ENCODE data around the gene ASPSCR1.

The ASPSCR1 gene

GRCh38 chr17:82029990-82030469, 52.6 kb downstream of the ASPSCR1 start:
- peaks cover under 1 to 1% of the 10 kb centered on the region in 2 donors for H3K36me3 ChIP-seq (ENCODE audit: control insufficient read depth in 2 of 2, insufficient read depth in 2 of 2, low read length in 2 of 2)
- H3K27me3 ChIP-seq (ENCODE audit: control insufficient read depth in 2 of 2, insufficient read depth in 2 of 2, low read length in 2 of 2): no peaks in the 10 kb centered on the region
- no peaks in the 10 kb centered on the region for H3K9me3 ChIP-seq (ENCODE audit: control insufficient read depth in 2 of 2, low read length in 2 of 2)
- no peak overlapping the region for H3K27ac ChIP-seq (ENCODE audit: low read depth in 2 of 2, low read length in 2 of 2)
- peaks cover 8 to 17% of the 10 kb centered on the region in 2 donors for H3K4me1 ChIP-seq (ENCODE audit: control insufficient read depth in 2 of 2, insufficient read depth in 2 of 2, low read length in 2 of 2)
- peak overlapping the region in 1 of 2 donors; percentile 60 for H3K4me3 ChIP-seq (ENCODE audit: low read length in 2 of 2)
- no peak overlapping the region for H3K9ac ChIP-seq (ENCODE audit: low read depth in 1 of 2, low read length in 2 of 2)

GRCh38 chr17:82030470-82031302, 53.3 kb downstream of the ASPSCR1 start:
- H3K9ac ChIP-seq (ENCODE audit: low read depth in 1 of 2, low read length in 2 of 2): peak overlapping the region in 1 of 2 donors; percentile 40
- H3K27me3 ChIP-seq (ENCODE audit: control insufficient read depth in 2 of 2, insufficient read depth in 2 of 2, low read length in 2 of 2): no peaks in the 10 kb centered on the region
- peak overlapping the region; percentile 56 to 60 for H3K4me3 ChIP-seq (ENCODE audit: low read length in 2 of 2)
- H3K36me3 ChIP-seq (ENCODE audit: control insufficient read depth in 2 of 2, insufficient read depth in 2 of 2, low read length in 2 of 2): peaks cover 2 to 4% of the 10 kb centered on the region in 2 donors
- peak overlapping the region; percentile 61 to 72 for H3K27ac ChIP-seq (ENCODE audit: low read depth in 2 of 2, low read length in 2 of 2)
- no peaks in the 10 kb centered on the region for H3K9me3 ChIP-seq (ENCODE audit: control insufficient read depth in 2 of 2, low read length in 2 of 2)
- peaks cover 8 to 17% of the 10 kb centered on the region in 2 donors for H3K4me1 ChIP-seq (ENCODE audit: control insufficient read depth in 2 of 2, insufficient read depth in 2 of 2, low read length in 2 of 2)

GRCh38 chr17:82031303-82031884, 54.0 kb downstream of the ASPSCR1 start, which contains the start of gene RAC3:
TSS of gene RAC3 (plus strand) at chr17:82031678. CDS start at chr17:82031762, 84 bp downstream.
- no peaks in the 10 kb centered on the region for H3K27me3 ChIP-seq (ENCODE audit: control insufficient read depth in 2 of 2, insufficient read depth in 2 of 2, low read length in 2 of 2)
- H3K27ac ChIP-seq (ENCODE audit: low read depth in 2 of 2, low read length in 2 of 2): peak within 1 kb of the TSS; percentile 61 to 72
- H3K4me3 ChIP-seq (ENCODE audit: low read length in 2 of 2): peak within 1 kb of the TSS; percentile 56 to 60

GRCh38 chr17:82031885-82032627, 54.6 kb downstream of the ASPSCR1 start:
- Histone ChIP-seq H3K36me3 (ENCODE audit: control insufficient read depth in 2 of 2, insufficient read depth in 2 of 2, low read length in 2 of 2) (peaks cover 2 to 4% of the 10 kb centered on the region in 2 donors), H3K9ac (ENCODE audit: low read depth in 1 of 2, low read length in 2 of 2) (peak overlapping the region in 1 of 2 donors; percentile 42), H3K9me3 (ENCODE audit: control insufficient read depth in 2 of 2, low read length in 2 of 2) (no peaks in the 10 kb centered on the region), H3K4me1 (ENCODE audit: control insufficient read depth in 2 of 2, insufficient read depth in 2 of 2, low read length in 2 of 2) (peaks cover 18 to 26% of the 10 kb centered on the region in 2 donors), H3K27me3 (ENCODE audit: control insufficient read depth in 2 of 2, insufficient read depth in 2 of 2, low read length in 2 of 2) (no peaks in the 10 kb centered on the region), H3K4me3 (ENCODE audit: low read length in 2 of 2) (no peak overlapping the region), H3K27ac (ENCODE audit: low read depth in 2 of 2, low read length in 2 of 2) (no peak overlapping the region)

More at GRCh38 chr17:82031303-82031884, 54.0 kb downstream of the ASPSCR1 start, which contains the start of gene RAC3:
- Histone ChIP-seq H3K36me3 (ENCODE audit: control insufficient read depth in 2 of 2, insufficient read depth in 2 of 2, low read length in 2 of 2) (peaks cover 2 to 4% of the 10 kb centered on the region in 2 donors), H3K9ac (ENCODE audit: low read depth in 1 of 2, low read length in 2 of 2) (peak within 1 kb of the TSS in 1 of 2 donors; percentile 42), H3K9me3 (ENCODE audit: control insufficient read depth in 2 of 2, low read length in 2 of 2) (no peaks in the 10 kb centered on the region), H3K4me1 (ENCODE audit: control insufficient read depth in 2 of 2, insufficient read depth in 2 of 2, low read length in 2 of 2) (peaks cover 13 to 22% of the 10 kb centered on the region in 2 donors)

GRCh38 chr17:82033359-82034085, 56.1 kb downstream of the ASPSCR1 start:
- H3K27ac ChIP-seq (ENCODE audit: low read depth in 2 of 2, low read length in 2 of 2): no peak overlapping the region
- no peak overlapping the region for H3K9ac ChIP-seq (ENCODE audit: low read depth in 1 of 2, low read length in 2 of 2)
- H3K4me1 ChIP-seq (ENCODE audit: control insufficient read depth in 2 of 2, insufficient read depth in 2 of 2, low read length in 2 of 2): peaks cover 22 to 30% of the 10 kb centered on the region in 2 donors
- H3K27me3 ChIP-seq (ENCODE audit: control insufficient read depth in 2 of 2, insufficient read depth in 2 of 2, low read length in 2 of 2): no peaks in the 10 kb centered on the region
- H3K9me3 ChIP-seq (ENCODE audit: control insufficient read depth in 2 of 2, low read length in 2 of 2): no peaks in the 10 kb centered on the region
- H3K36me3 ChIP-seq (ENCODE audit: control insufficient read depth in 2 of 2, insufficient read depth in 2 of 2, low read length in 2 of 2): peaks cover 2 to 4% of the 10 kb centered on the region in 2 donors
- H3K4me3 ChIP-seq (ENCODE audit: low read length in 2 of 2): no peak overlapping the region

- H3K27ac ChIP-seq (ENCODE audit: low read depth in 2 of 2, low read length in 2 of 2): no peak overlapping the region
Observed at GRCh38 chr17:82034371-82035011, 57.1 kb downstream of the ASPSCR1 start.

GRCh38 chr17:82035488-82035887, 58.1 kb downstream of the ASPSCR1 start:
- H3K27ac ChIP-seq (ENCODE audit: low read depth in 2 of 2, low read length in 2 of 2): no peak overlapping the region
- peaks cover 2 to 4% of the 10 kb centered on the region in 2 donors for H3K36me3 ChIP-seq (ENCODE audit: control insufficient read depth in 2 of 2, insufficient read depth in 2 of 2, low read length in 2 of 2)
- no peak overlapping the region for H3K4me3 ChIP-seq (ENCODE audit: low read length in 2 of 2)
- H3K27me3 ChIP-seq (ENCODE audit: control insufficient read depth in 2 of 2, insufficient read depth in 2 of 2, low read length in 2 of 2): no peaks in the 10 kb centered on the region
- peaks cover 22 to 23% of the 10 kb centered on the region in 2 donors for H3K4me1 ChIP-seq (ENCODE audit: control insufficient read depth in 2 of 2, insufficient read depth in 2 of 2, low read length in 2 of 2)
- H3K9me3 ChIP-seq (ENCODE audit: control insufficient read depth in 2 of 2, low read length in 2 of 2): no peaks in the 10 kb centered on the region
- no peak overlapping the region for H3K9ac ChIP-seq (ENCODE audit: low read depth in 1 of 2, low read length in 2 of 2)

More at GRCh38 chr17:82034371-82035011, 57.1 kb downstream of the ASPSCR1 start:
- no peak overlapping the region for H3K9ac ChIP-seq (ENCODE audit: low read depth in 1 of 2, low read length in 2 of 2)
- no peaks in the 10 kb centered on the region for H3K27me3 ChIP-seq (ENCODE audit: control insufficient read depth in 2 of 2, insufficient read depth in 2 of 2, low read length in 2 of 2)
- H3K4me3 ChIP-seq (ENCODE audit: low read length in 2 of 2): no peak overlapping the region
- H3K36me3 ChIP-seq (ENCODE audit: control insufficient read depth in 2 of 2, insufficient read depth in 2 of 2, low read length in 2 of 2): peaks cover 2 to 4% of the 10 kb centered on the region in 2 donors
- H3K9me3 ChIP-seq (ENCODE audit: control insufficient read depth in 2 of 2, low read length in 2 of 2): no peaks in the 10 kb centered on the region
- H3K4me1 ChIP-seq (ENCODE audit: control insufficient read depth in 2 of 2, insufficient read depth in 2 of 2, low read length in 2 of 2): peaks cover 22 to 30% of the 10 kb centered on the region in 2 donors

- Histone ChIP-seq H3K4me1 (ENCODE audit: control insufficient read depth in 2 of 2, insufficient read depth in 2 of 2, low read length in 2 of 2) (peaks cover 17 to 20% of the 10 kb centered on the region in 2 donors), H3K27ac (ENCODE audit: low read depth in 2 of 2, low read length in 2 of 2) (no peak overlapping the region), H3K9me3 (ENCODE audit: control insufficient read depth in 2 of 2, low read length in 2 of 2) (no peaks in the 10 kb centered on the region), H3K27me3 (ENCODE audit: control insufficient read depth in 2 of 2, insufficient read depth in 2 of 2, low read length in 2 of 2) (no peaks in the 10 kb centered on the region), H3K36me3 (ENCODE audit: control insufficient read depth in 2 of 2, insufficient read depth in 2 of 2, low read length in 2 of 2) (peaks cover 2 to 4% of the 10 kb centered on the region in 2 donors), H3K9ac (ENCODE audit: low read depth in 1 of 2, low read length in 2 of 2) (peak overlapping the region; percentile 78 to 79), H3K4me3 (ENCODE audit: low read length in 2 of 2) (peak overlapping the region; percentile 74)
Observed at GRCh38 chr17:82035956-82036633, 58.7 kb downstream of the ASPSCR1 start.

All from mucosa of rectum (tissue), 2 donors.